ENCODE measurements around the gene SMCO2.

SMCO2 gene

DNA sequence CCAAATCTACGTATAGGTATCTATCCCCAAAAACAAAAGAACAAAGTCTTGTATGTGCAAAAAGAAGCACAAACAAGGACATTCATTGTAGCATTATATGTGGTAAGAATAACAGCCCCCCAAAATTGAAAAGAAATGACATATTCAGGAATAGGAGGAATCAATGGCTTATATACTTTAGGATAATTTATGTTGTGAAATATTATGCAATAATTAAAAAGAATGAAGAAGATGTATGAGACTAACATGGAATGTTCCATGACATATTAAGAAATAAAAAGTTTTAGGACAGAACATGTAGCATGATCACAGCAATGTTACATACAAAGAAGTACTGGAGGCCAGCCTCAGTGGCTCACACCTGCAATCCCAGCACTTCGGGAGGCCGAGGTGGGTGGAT is 9.1 kb downstream of the SMCO2 start:
- no peak for DNase-seq

DNA sequence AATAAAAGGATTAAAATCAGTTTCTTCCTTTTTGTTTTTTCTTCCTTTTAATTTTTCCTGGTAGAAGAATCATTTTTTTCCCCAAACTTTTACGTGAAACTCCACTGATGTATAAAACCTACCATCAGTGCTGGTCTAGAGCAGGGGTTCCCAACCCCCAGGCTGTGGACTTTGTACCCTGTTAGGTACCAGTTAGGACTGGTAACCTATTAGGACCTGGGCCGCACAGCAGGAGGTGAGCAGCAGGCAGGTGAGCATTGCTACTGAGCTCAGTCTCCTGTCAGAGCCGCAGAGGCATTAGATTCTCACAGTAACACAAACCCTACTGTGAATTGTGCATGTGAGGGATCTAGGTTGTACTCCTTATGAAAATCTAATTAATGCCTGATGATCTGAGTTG is 10.1 kb downstream of the SMCO2 start:
- DNase-seq, result no peak

DNA sequence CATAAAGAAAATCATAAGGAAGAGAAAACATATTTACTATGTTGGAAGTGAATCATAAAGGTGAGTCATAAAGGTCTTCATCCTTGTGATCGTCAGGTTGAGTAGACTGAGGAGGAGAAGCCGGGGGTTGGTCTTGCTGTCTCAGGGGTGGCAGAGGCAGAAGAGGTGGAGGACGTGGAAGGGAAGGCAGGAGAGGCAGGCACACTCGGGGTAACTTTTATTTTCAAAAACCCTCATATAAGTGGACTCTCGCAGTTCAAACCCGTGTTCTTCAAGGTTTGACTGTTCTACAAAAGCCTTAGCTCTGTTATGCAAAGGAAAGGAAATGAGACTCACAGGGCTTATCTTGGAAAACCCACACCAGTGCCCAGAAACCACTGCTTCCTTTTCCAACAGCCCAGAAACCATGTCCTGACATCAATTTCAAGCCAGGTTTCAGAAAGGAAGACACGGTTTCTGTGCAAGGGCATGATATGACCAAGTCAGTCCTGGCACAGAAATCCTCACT is 14.0 kb downstream of the SMCO2 start:
- no peak for DNase-seq

DNA sequence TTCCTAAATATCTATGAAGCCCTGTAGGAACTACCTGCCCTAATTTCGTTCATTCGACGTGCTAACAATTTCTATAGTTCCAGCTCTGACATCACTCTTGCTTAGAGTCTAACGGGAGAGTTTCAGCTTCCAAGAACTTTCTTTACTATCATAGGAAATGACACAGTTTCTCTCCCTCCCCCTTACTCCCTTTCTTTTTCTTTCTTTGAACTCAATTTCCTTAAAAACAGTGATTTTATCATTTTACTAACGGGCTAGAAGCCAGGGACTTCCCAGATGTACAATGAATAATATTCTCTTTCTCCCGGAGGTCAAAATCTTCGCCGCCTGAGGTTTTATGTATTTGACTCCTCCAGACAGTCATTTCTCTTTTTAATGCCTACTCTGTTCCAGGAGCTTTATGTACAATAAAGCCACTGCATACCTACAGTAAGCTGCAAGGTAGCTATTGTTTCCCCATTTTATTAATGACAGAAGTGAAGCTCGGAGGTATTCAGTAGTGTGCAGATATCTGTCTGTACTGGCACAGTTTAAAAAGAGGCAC is 15.7 kb downstream of the SMCO2 start:
- no peak for DNase-seq

DNA sequence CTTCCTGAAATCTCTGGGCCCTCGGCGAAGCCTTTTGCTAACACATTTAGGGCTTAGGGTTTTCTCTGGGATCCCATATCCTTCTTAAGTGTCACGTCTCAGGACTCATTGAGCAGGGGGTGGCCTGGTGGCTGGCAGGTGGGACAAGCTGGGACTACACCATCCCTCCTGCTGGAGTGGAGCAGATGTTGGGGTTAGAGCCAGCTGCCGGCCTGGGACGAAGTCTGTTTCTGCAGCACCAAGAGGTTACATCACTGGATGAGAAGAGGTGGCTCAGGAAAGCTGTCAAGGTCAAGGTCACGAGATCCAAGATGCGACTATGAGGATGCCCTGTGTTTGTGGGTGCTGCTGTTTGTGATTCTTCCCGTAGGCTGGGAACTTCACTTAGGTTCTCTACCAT is 16.3 kb downstream of the SMCO2 start:
- DNase-seq, result no peak

DNA sequence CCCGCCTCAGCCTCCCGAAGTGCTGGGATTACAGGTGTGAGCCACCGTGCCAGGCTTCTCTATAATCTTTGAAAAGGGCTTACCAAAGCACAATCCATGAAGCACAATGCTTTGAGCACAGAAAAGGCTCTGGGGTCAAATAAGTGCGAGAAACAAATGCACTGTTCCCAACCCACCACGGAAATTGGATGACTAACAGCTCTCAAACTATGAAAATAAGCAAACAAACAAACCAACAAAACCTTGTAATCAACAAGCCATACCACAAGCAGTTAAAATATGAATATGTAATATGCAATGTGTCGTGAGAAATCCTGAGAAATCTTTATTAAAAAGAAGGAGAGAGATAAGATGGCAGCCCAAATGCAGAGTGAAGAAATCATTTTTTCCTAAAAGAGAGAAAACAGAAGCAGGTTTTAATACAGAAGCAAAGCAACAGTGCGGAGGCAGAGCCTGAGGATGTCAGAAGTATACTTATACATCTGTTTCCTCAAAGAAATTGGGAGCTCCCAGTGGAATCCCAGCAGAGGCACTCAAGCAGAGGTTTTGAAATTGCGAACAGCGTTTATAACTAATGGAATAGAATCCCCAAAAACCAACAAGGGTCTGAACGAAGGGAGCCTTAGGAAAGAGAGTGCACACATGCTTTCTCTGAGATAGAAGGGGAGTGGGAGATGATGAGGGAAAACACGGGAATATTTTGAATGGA is 17.1 kb downstream of the SMCO2 start:
- no peak for DNase-seq

DNA sequence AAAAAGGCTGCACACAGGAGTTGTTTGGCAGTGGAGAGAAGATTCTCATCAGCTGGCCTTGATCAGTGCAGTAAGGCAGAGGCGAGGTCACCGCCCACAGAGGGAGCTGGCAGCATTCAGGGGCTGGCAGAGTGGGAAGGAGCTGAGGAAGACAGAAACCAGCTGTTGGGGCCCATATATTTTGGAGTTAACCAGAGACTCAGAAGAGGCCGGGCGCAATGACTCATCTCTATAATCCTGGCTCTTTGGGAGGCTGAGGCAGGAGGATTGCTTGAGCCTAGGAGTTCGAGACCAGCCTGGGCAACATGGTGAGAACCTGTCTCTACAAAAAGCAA is 17.7 kb downstream of the SMCO2 start:
- no peak for DNase-seq

DNA sequence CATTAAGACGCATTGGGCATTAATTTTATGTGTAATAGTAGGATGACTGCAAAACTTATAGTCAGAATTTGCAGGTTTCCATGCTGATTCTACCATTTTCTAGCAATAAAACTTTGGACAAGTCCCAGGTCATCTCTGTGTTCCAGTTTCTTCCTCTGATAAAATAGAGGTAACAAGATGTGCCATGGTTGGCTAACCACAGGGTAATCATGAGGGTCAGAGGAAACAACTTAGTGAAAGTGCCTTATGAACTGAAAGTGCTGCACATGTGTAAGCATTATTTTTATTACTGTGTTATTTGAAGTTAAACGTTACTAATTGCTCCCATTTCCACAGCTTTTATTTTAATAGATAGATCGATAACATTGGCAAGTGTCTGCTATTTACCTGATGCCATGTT is 21.1 kb downstream of the SMCO2 start:
- no peak for DNase-seq

DNA sequence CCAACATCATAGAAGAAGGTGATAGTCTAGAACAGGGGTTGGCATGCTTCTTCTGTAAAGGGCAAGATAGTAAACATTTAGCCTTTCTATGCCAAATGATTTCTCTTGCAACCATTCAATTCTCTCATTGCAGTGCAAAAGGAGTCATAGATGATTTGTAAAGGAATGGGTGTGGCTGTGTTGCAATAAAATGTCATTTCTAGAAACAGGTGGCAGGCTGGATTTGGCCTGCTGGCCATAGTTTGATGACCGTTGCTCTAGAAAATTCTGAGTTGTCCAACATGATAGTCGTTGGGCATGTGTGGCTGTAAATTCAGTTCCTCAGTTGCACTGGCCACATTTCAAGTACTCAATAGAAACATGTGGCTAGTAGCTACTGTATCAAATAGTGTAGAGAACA is 21.7 kb downstream of the SMCO2 start:
- DNase-seq, result no peak

DNA sequence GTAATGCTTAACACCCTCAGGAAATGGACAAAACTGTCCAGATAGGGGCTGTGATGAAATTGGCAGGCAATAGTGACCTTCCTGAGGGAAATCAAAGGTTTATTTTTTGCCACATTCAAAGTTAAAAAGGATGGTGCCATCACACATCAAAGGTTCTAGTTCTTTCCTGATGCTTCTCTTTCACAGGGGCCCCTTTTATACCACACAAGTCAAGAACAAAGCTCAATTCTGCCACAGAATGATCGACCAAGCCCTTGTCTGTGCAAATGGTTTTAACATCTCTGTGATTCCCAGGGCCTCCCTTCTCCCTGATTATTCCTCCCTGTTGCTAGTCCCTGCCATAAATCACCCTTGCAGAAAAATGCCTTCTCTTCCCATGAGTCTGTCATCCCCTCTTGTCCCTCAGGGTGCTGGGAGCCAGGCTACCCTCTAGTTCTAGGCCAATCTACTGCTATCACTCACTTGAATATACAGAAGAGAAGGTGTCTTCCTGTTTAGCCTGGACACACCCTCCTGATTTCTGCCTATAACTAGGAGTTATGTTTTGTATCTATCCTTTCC is 22.7 kb downstream of the SMCO2 start:
- DNase-seq, result no peak

DNA sequence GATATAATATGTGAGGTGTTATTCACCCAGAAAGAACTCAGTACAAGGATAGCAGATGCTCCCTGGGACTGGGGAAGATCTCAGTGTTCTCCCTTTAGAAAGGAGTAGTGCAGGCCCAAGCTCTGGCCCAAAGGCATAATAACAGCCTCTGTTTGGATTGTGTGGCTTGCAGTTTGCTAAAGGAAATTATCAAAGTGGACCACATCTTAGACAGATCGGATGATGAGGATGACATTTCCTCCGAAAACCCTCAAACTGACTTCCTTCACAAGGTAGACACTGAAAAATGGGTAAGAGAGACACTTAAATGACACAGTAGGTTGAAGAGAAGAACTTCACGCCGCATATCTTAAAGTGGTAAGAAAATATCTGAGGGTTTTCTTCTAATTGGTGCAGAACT is 26.1 kb downstream of the SMCO2 start:
- DNase-seq, result no peak

DNA sequence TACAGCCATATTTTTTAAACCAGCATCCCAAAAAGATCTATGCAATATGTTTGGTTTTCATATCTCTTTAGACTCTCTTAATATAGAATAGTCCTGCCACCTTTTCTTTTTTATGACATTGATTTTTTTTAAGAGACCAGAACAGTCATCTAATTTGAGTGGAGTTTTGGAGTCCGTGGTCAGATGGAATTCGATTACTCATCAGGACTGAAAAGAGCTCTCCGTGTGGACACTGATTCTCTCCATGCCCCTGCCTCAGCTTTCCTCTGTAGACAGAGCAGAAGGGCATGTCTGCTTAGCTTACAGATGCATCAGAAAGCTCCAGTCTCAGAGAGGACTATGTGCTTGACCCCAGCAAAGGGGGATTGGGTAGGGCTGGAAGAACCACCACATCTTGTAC is 27.8 kb downstream of the SMCO2 start:
- no peak for DNase-seq

DNA sequence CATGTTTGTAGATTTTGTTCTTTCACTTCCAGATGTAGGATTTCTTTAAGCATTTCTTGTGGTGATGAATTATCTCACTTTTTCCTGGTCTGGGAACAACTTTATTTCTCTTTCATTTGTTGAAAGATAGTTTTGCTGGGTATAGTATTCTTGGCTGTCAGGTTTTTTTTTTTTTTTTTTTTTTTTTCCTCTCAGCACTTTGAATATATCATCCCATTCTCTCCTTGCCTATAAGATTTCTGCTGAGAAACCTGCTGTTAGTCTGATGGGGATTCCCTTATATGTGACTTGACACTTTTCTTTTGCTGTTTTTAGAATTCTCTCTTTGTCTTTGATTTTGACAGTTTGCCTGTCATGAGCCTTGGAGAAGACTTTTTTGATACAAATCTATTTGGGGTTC is 30.5 kb downstream of the SMCO2 start:
- DNase-seq, result no peak

DNA sequence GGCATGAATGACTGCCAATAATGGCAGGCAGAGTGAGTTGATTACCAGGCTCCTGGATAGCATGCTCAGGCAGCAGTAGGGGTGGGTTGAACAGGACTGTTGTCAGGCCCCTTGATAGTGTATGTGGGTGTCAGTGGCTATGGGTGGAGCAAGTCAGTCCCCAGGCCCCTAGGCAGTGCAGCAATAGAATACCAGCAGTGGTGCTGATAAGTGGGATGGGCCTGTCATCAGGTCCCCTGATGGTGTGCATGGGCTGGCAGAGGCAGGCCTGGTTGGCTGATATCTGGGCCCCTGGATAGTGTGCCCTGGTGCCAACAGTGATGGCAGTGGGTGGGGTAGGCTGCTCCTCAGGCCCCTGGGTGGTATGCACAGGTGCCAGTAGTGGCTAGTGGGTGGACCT is 32.4 kb downstream of the SMCO2 start:
- DNase-seq, result no peak

DNA sequence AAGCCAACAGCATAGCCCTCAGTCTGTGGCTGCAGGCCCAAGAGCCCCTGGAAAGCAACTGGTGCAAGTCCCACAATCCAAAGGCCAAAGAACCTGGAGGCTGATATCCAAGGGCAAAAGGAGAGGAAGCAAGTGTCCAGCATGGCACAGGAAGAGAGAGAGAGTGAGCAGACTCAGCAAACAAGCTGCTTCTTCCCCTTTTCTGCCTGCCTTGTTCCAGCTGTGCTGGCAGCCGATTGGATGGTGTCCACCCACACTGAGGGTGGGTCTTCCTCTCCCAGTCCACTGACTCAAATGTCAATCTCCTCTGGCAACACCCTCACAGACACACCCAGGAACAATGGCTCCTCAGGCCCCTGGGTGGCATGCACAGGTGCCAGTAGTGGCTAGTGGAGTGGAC is 33.5 kb downstream of the SMCO2 start:
- no peak for DNase-seq

DNA sequence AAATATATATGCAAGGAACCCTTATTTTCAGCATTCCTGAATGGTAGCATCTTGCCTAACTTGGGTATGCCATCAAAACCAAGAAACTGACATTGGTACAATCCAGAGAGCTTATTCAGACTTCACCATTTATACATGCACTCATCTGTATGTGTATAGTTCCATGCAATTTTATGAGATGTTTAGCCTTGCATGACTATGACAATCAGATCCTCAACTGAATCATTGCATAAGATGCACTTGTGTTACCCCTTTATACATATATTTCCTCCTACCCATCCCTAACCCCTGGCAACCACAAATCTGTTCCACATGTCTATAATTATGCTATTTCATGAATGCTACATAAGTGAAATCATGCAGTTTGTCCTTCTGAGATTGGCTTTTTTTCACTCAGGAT is 40.4 kb downstream of the SMCO2 start:
- no peak for DNase-seq

DNA sequence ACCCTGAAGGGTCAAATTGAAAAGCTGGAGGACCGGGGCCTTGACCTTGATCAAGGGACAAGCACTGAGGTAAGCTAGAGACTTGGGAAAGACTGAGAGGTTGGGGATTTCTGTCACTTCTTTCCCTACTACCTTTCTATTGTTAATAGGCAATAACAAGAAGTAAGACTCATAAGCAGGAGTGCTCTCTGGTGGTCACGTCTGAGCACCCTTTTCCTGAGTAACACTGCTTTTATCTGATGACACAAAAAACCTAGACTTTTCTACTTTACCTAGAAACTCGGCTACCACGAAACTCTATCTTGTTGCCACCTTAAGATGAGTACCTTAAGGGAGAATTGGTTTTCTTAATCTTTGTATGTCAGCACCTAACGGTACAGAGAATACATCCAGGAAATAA is 41.9 kb downstream of the SMCO2 start:
- no peak for DNase-seq

DNA sequence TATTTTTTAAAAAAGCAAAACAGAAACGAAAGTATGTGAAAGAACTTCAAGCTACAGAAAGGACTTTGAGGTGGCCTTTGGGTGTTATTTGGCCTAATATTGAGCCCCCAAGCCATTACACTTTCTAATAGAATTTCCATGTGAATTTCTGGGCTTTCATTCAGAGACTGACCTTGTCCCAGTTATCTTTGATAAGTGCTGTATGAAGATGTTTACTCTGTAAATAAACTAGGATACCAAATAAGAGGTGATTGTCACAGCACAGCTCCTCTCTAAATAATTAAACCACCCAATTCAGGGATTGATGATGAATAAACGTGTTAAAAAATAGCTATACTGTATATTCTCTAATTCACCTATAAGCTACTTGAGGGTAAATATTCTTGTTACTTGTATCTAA is 44.7 kb downstream of the SMCO2 start:
- DNase-seq, result no peak

DNA sequence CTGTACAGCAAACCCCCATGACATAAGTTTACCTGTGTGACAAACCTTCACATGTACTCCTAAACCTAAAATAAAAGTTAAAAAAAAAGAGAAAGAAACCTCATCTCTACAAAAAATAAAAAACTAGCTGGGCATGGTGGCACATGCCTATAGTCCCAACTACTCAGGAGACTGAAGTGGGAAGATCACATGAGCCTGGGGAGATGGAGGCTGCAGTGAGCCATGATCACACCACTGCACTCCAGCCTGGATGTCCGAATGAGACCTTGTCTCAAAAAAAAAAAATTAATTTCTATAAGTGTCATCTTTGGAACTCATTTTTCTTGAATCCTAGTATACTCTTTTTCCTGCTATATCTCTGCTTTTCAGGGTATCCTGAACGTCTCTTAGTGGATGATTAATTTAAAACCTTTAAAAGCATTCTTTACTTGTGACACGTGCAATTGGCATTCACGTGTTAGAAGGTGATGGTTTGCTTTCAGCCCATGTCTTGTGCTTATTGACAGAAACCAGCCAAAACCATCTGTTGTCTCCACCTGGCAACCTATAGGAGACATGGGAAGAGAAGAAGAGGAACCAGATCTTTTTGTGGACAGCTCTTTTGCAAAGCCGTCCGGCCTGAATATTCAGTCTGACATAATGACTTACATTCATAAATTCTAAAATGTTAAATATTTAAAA is 46.9 kb downstream of the SMCO2 start:
- no peak for DNase-seq

DNA sequence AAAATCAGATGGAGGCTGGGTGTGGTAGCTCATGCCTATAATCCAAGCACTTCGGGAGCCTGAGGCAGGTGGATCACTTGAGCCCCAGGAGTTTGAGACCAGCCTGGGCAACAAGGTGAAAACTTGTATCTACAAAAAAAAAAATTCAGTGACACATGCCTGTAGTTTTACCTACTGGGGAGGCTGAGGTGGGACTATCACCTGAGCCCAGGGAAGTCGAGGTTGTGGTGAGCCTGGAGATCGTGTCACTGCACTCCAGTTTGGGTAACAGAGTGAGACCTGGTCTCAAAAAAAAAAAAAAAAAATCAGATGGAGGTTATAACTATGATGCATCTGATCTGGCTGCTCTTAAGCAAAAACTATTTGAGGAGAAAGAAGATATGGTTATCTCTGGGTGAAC is 50.9 kb downstream of the SMCO2 start:
- DNase-seq, result no peak

DNA sequence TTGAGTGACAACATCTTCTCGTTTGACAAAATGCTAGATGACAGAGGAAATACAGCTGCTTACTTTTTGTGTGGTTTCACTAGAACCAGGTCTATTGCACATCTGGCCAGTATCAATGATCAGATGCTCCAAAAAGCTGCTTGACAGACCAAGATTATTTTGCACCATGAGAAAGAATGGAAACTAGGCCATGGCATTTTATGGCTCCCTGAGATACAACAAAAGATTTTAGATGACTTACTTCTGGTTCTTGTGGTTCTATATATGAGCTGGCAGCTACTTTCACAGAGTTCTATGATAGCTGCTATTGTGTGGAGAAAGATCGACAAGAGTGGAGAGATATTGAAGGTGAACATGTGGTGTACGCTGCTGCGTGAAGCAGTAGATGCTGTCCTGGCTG is 51.6 kb downstream of the SMCO2 start:
- DNase-seq, result no peak

DNA sequence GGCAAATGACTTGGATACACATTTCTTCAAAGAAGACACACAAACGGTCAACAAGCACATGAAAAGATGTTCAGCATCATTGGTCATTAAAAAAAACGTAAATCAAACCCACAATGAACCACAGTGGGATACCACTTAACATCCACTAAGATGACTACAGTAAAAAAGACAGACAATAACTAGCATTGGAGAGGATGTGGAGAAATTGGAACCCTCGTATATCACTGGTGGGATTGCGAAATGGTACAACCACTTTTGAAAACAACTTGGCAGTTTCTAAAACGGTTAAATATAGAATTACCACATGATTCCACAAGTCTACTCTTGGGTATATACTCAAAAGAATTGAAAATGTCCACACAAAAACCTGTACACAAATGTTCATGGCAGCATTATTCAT is 52.2 kb downstream of the SMCO2 start:
- no peak for DNase-seq

DNA sequence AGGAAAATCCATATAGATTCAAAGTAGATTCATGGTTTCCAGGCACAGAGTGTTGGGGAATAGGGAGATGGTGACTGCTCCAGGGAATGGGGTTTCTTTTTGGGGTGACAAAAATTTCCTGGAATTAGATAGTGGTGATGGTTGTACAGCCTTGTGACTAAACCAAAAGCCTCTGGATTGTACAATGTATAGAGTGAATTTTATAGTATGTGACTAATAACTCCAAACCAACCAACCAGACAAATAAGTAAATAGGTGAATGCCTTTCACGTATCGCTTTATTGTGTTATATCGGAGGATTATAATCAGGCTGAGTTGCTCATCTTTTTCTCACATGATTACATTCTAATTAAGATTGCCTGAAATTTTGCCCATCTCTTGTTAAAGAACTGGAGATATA is 52.8 kb downstream of the SMCO2 start:
- no peak for DNase-seq

DNA sequence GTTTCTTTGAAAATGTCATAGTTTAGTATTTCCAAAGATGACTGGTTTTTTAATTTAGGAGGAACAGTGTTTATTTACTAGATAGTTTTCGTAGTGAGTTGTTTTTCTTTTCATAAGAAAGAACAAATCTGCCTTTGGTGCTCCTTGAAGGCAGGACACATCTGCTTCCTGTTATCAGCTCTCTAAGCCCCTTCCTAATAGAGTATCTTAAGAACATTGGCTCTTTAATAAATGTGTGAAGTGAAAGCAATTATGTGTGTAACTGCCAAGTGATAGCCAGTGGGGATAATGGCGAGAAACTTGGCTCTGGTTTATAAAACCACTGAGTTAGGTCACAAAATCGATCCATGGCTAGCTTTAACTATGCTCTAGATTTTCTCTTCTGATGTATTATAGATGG is 54.0 kb downstream of the SMCO2 start:
- no peak for DNase-seq

Measured in NCI-H1105 (cell line).